H1 (cell line): ENCODE results near the gene RNF187. TPM values are rescaled to one million over a fixed set of nuclear protein-coding genes. Genes with fewer than 3 reads are reported as not detected.

ENCODE experiments used
- CTCF ChIA-PET: fragments of 300-600 bp; sonication (Branson Sonifier 250); formaldehyde crosslinking; loops from one replicate; lab custom pipeline; 2021; ENCODE audit not compliant: partially characterized antibody; lab: Charles Lee
- POLR2A ChIA-PET: fragments of 300-600 bp; sonication (Branson Sonifier 250); formaldehyde crosslinking; loops from one replicate; lab custom pipeline; 2021; ENCODE audit warnings: inconsistent platforms; ENCODE audit not compliant: partially characterized antibody; lab: Charles Lee
- DNase-seq, 2 experiments: peaks; one replicate each; pipeline versions ENCODE4 v3.0.0 to v3.0.0-alpha.2; 2010 to 2022; ENCODE audit warnings: low spot score in 2 of 2, low read depth in 1 of 2, mixed read lengths in 1 of 2
- FAIRE-seq: peaks from 2 replicates; lab custom pipeline; 2011; peaks lifted over from hg19 to GRCh38; lab: Jason Lieb, UNC
- H2AFZ ChIP-seq: 2 replicates; pipeline ENCODE4 v1.8.1; 2012; ENCODE audit warnings: low read length, inconsistent platforms
- H2AK5ac ChIP-seq: 2 replicates; pipeline ENCODE4 v1.6.1; 2013; ENCODE audit warnings: low read depth, low read length
- H2BK120ac ChIP-seq: replicated peaks from 2 replicates; pipeline ENCODE3; 2013; ENCODE audit warnings: low read depth, low read length, inconsistent platforms
- H2BK12ac ChIP-seq: 2 replicates; pipeline ENCODE4 v1.6.1; 2013; ENCODE audit warnings: low read depth, low read length
- H2BK15ac ChIP-seq: 2 replicates; pipeline ENCODE4 v1.6.1; 2013; ENCODE audit warnings: low read length
- H2BK20ac ChIP-seq: 2 replicates; pipeline ENCODE4 v1.6.1; 2013; ENCODE audit warnings: low read length
- H2BK5ac ChIP-seq: 2 replicates; pipeline ENCODE4 v1.6.1; 2013; ENCODE audit warnings: low read depth, low read length
- H3K14ac ChIP-seq: 2 replicates; pipeline ENCODE4 v1.6.1; 2013; ENCODE audit warnings: inconsistent platforms; ENCODE audit not compliant: insufficient read length
- H3K18ac ChIP-seq: 2 replicates; pipeline ENCODE4 v1.6.1; 2013; ENCODE audit warnings: low read length; ENCODE audit errors: extremely low read depth
- H3K23ac ChIP-seq: 2 replicates; pipeline ENCODE4 v1.6.1; 2013; ENCODE audit warnings: inconsistent platforms; ENCODE audit not compliant: insufficient read length
- H3K23me2 ChIP-seq: 2 replicates; pipeline ENCODE4 v1.6.1; 2013; ENCODE audit warnings: low read depth, low read length
- H3K27ac ChIP-seq: 2 replicates; pipeline ENCODE4 v1.6.1; 2011; ENCODE audit warnings: low read depth, low read length, inconsistent platforms
- H3K27me3 ChIP-seq, 4 experiments: replicated peaks in 1 of 4; 1 replicate in 1 of 4; 2 replicates in 3 of 4; pipeline versions ENCODE4 v1.6.1 to v1.8.1; 2011 to 2013; ENCODE audit warnings: low read length in 3 of 4, mild to moderate bottlenecking in 3 of 4, inconsistent platforms in 2 of 4, mixed read lengths in 2 of 4, moderate library complexity in 1 of 4; ENCODE audit not compliant: control insufficient read depth in 3 of 4, insufficient read depth in 3 of 4; ENCODE audit errors: extremely low read depth in 1 of 4
- H3K36me3 ChIP-seq, 4 experiments: 2 replicates each; pipeline versions ENCODE4 v1.6.1 to v1.8.1; 2011 to 2013; ENCODE audit warnings: mild to moderate bottlenecking in 4 of 4, low read length in 3 of 4, moderate library complexity in 2 of 4, control low read depth in 1 of 4, inconsistent platforms in 1 of 4; ENCODE audit not compliant: insufficient read depth in 4 of 4, control insufficient read depth in 2 of 4
- H3K4ac ChIP-seq: replicated peaks from 2 replicates; pipeline ENCODE3; 2013; ENCODE audit warnings: low read length, low read depth, mixed read lengths, inconsistent platforms; ENCODE audit not compliant: insufficient read length
- H3K4me1 ChIP-seq, 4 experiments: replicated peaks in 1 of 4; 1 replicate in 1 of 4; 2 replicates in 3 of 4; pipeline versions ENCODE4 v1.6.1 to v1.8.1; 2011 to 2013; ENCODE audit warnings: low read length in 3 of 4, inconsistent platforms in 2 of 4, mixed read lengths in 1 of 4; ENCODE audit not compliant: insufficient read depth in 4 of 4, control insufficient read depth in 3 of 4
- H3K4me2 ChIP-seq, 2 experiments: 2 replicates each; pipeline versions ENCODE4 v1.6.1 to v1.8.1; 2011 to 2013; ENCODE audit warnings: low read depth in 2 of 2, low read length in 2 of 2, control low read depth in 1 of 2, inconsistent platforms in 1 of 2, mild to moderate bottlenecking in 1 of 2; ENCODE audit not compliant: insufficient read depth in 1 of 2
- H3K4me3 ChIP-seq, 4 experiments: fragments of 200-600, 300-600 bp in 1 of 4; sonication (generic), shearing (Covaris generic), sonication (Bioruptor Twin) in 1 of 4; 2 replicates each; pipeline versions ENCODE4 v1.5.1 to v1.8.1; 2011 to 2016; ENCODE audit warnings: low read length in 4 of 4, low read depth in 3 of 4, control low read depth in 2 of 4, inconsistent platforms in 2 of 4, mild to moderate bottlenecking in 2 of 4, mixed read lengths in 1 of 4, moderate library complexity in 1 of 4; ENCODE audit not compliant: insufficient read depth in 2 of 4; ENCODE audit errors: extremely low read depth in 1 of 4
- H3K56ac ChIP-seq: replicated peaks from 2 replicates; pipeline ENCODE3; 2013; ENCODE audit warnings: low read depth, mild to moderate bottlenecking, mixed read lengths, low read length, inconsistent platforms; ENCODE audit not compliant: insufficient read length
- H3K79me1 ChIP-seq: 2 replicates; pipeline ENCODE4 v1.6.1; 2013; ENCODE audit warnings: low read depth, low read length, control low read depth
- H3K79me2 ChIP-seq, 2 experiments: 2 replicates each; pipeline versions ENCODE4 v1.6.1 to v1.8.1; 2012 to 2013; ENCODE audit warnings: low read length in 2 of 2, mild to moderate bottlenecking in 2 of 2, inconsistent platforms in 1 of 2; ENCODE audit not compliant: insufficient read depth in 2 of 2, control insufficient read depth in 1 of 2
- H3K9ac ChIP-seq, 4 experiments: replicated peaks in 1 of 4; 1 replicate in 1 of 4; 2 replicates in 3 of 4; pipeline versions ENCODE4 v1.6.1 to v1.8.1; 2011 to 2013; ENCODE audit warnings: low read depth in 3 of 4, low read length in 3 of 4, control low read depth in 2 of 4, mild to moderate bottlenecking in 2 of 4, moderate library complexity in 2 of 4, inconsistent platforms in 1 of 4; ENCODE audit errors: extremely low read depth in 1 of 4
- H3K9me3 ChIP-seq, 2 experiments: 2 replicates each; pipeline versions ENCODE4 v1.6.1 to v1.8.1; 2012 to 2013; ENCODE audit warnings: mild to moderate bottlenecking in 2 of 2, moderate library complexity in 2 of 2, control low read depth in 1 of 2, inconsistent platforms in 1 of 2, low read depth in 1 of 2, low read length in 1 of 2, mixed read lengths in 1 of 2; ENCODE audit not compliant: insufficient read depth in 2 of 2
- H4K20me1 ChIP-seq, 2 experiments: replicated peaks in 1 of 2; 2 replicates each; pipeline versions ENCODE3 to v1.8.1; 2011 to 2013; ENCODE audit warnings: inconsistent platforms in 2 of 2, low read length in 2 of 2, mild to moderate bottlenecking in 1 of 2; ENCODE audit not compliant: insufficient read depth in 2 of 2, control insufficient read depth in 1 of 2
- H4K5ac ChIP-seq: 2 replicates; pipeline ENCODE4 v1.6.1; 2013; ENCODE audit warnings: low read length, low read depth, mixed read lengths, inconsistent platforms; ENCODE audit not compliant: insufficient read length
- H4K8ac ChIP-seq: 2 replicates; pipeline ENCODE4 v1.8.0; 2013; ENCODE audit warnings: mild to moderate bottlenecking, moderate library complexity, low read length, inconsistent platforms; ENCODE audit not compliant: insufficient read depth; ENCODE audit errors: extremely low read depth
- H4K91ac ChIP-seq: replicated peaks from 2 replicates; pipeline ENCODE3; 2013; ENCODE audit warnings: low read length, mixed read lengths, inconsistent platforms; ENCODE audit not compliant: insufficient read length
- ASH2L ChIP-seq: fragments of 200-600, 300-600 bp; sonication (generic); IDR thresholded peaks from one replicate; pipeline ENCODE4 v1.7.1; 2017; ENCODE audit warnings: low read length
- BRCA1 ChIP-seq: IDR thresholded peaks from 2 replicates; pipeline ENCODE4 v1.6.1; 2012; ENCODE audit warnings: low read depth, low read length, improper control_type of control experiment
- CBX8 ChIP-seq: fragments of 300-800, 300-1000 bp; sonication (generic); IDR thresholded peaks from 2 replicates; pipeline ENCODE4 v1.7.1; 2016; ENCODE audit warnings: low read depth, low read length, borderline replicate concordance
- EGR1 ChIP-seq: IDR thresholded peaks from 2 replicates; pipeline ENCODE4 v1.6.1; 2011; ENCODE audit warnings: low read depth, low read length, borderline replicate concordance
- FOSL1 ChIP-seq: IDR thresholded peaks from 2 replicates; pipeline ENCODE4 v1.6.1; 2011; ENCODE audit warnings: mild to moderate bottlenecking, low read depth, low read length, moderate library complexity; ENCODE audit not compliant: insufficient read depth
- KDM1A ChIP-seq: fragments of 200-600, 300-600 bp; sonication (generic); IDR thresholded peaks from 2 replicates; pipeline ENCODE4 v1.7.1; 2016; ENCODE audit warnings: mild to moderate bottlenecking, low read length, borderline replicate concordance
- KDM4A ChIP-seq: IDR thresholded peaks from one replicate; pipeline ENCODE4 v1.7.1; 2012; ENCODE audit warnings: low read depth, mild to moderate bottlenecking, moderate library complexity, low read length, inconsistent platforms; ENCODE audit not compliant: severe bottlenecking
- NANOG ChIP-seq: IDR thresholded peaks from 2 replicates; pipeline ENCODE4 v1.6.1; 2011; ENCODE audit warnings: low read length, low read depth, mild to moderate bottlenecking, inconsistent platforms; ENCODE audit not compliant: insufficient read depth, poor library complexity, severe bottlenecking
- POU5F1 ChIP-seq: IDR thresholded peaks from 2 replicates; pipeline ENCODE4 v1.6.1; 2011; ENCODE audit warnings: low read depth, mild to moderate bottlenecking, low read length, moderate library complexity
- WGBS, 2 experiments: shearing (Covaris generic) in 1 of 2; methylation state at CpG; one replicate each; pipeline versions ENCODE4 v1.1.6 to v1.1.7; 2013 to 2015; ENCODE audit warnings: low lambda C conversion rate in 2 of 2, mixed read lengths in 2 of 2, inconsistent platforms in 1 of 2, low coverage in 1 of 2, missing lambda C conversion rate in 1 of 2; ENCODE audit not compliant: insufficient replicate concordance in 2 of 2, insufficient coverage in 1 of 2, insufficient read length in 1 of 2; ENCODE audit errors: extremely low coverage in 1 of 2, missing lambda C conversion rate in 1 of 2; 5-methylcytosine and 5-hydroxymethylcytosine counted together
- polyA plus RNA-seq, 7 experiments: library from polyadenylated mRNA; depleted of rRNA in 3 of 7; stranded (reverse) in 5 of 7; unstranded in 2 of 7; fragments of >200 nt in 5 of 7; fragments of 200-250 nt in 2 of 7; gene quantifications; 1 replicate in 5 of 7; 2 replicates in 1 of 7; 4 replicates in 1 of 7; pipeline versions ENCODE4 v1.2.1 to v1.2.3, GENCODE V29; 2011 to 2013; ENCODE audit warnings: missing spikeins in 2 of 7, mixed read lengths in 2 of 7
- total RNA-seq: library from RNA; stranded (reverse); fragmentation: NEBNext Ultra II Directional; extraction: Animal tissue kit (Norgen Biotek cat#: 25700); gene quantifications from 2 replicates; pipeline ENCODE4 v1.2.1, GENCODE V29; 2021

The RNF187 gene
- total and polyA plus RNA-seq, 2 of the 8 experiments (the other 6 are each of a cell fraction or from before 2014, with no cell fraction given): 47.0 to 113 TPM

- WGBS, 2 experiments: 89% methylated on average over 4 of the region's 4 CpGs; no CpG with 5 or more reads in 1 of the 2 experiments
- FAIRE-seq: no peak
Observed at GRCh38 chr1:228496084-228496483, 8.9 kb downstream of the RNF187 start.

More at GRCh38 chr1:228496084-228496483, 8.9 kb downstream of the RNF187 start:
- H3K79me1 ChIP-seq: no peaks in the 10 kb centered on the region
- H3K9me3 ChIP-seq: no peaks in the 10 kb centered on the region
- no peak overlapping the region for H3K23ac ChIP-seq
- no peak overlapping the region for H2AFZ ChIP-seq
- no peak overlapping the region for H3K27ac ChIP-seq
- no peak overlapping the region for H4K91ac ChIP-seq
- H3K4me2 ChIP-seq: no peak overlapping the region
- peaks cover 0 to 16% (median 9%) of the 10 kb centered on the region in 4 experiments; a peak in 6 of 7 replicates for H3K27me3 ChIP-seq
- H3K79me2 ChIP-seq: no peaks in the 10 kb centered on the region
- TF ChIP-seq CBX8 (no peak), KDM4A (no peak), FOSL1 (no peak), BRCA1 (no peak), NANOG (no peak), KDM1A (no peak), POU5F1 (no peak), EGR1 (no peak), ASH2L (no peak)
- H2AK5ac ChIP-seq: no peak overlapping the region
- no peak overlapping the region for H4K5ac ChIP-seq
- H3K36me3 ChIP-seq: peaks cover 0 to 12% (median 8%) of the 10 kb centered on the region in 4 experiments; a peak in 4 of 8 replicates
- H3K23me2 ChIP-seq: no peaks in the 10 kb centered on the region
- H4K20me1 ChIP-seq: peaks cover 0 to 12% of the 10 kb centered on the region in 2 experiments
- CTCF ChIA-PET: no interaction called here
- H2BK120ac ChIP-seq: no peak overlapping the region
- no peak for DNase-seq
- POLR2A ChIA-PET: interaction anchor here (0.6 to 1.0 kb wide), 2 partner anchors 25 to 38 kb away, joined by 3 read pairs; a partner anchor contains a TSS
- H4K8ac ChIP-seq: no peak overlapping the region
- no peak overlapping the region for H2BK15ac ChIP-seq
- no peak overlapping the region for H2BK5ac ChIP-seq
- H3K18ac ChIP-seq: no peak overlapping the region
- H3K4ac ChIP-seq: no peak overlapping the region
- no peak overlapping the region for H3K56ac ChIP-seq
- no peak overlapping the region for H3K4me3 ChIP-seq
- H3K9ac ChIP-seq: no peak overlapping the region
- H3K4me1 ChIP-seq: peaks cover 0 to 4% (median 2%) of the 10 kb centered on the region in 4 experiments; a peak in 4 of 7 replicates
- no peak overlapping the region for H2BK20ac ChIP-seq
- H3K14ac ChIP-seq: no peak overlapping the region
- H2BK12ac ChIP-seq: no peak overlapping the region
